ENCODE data around the gene FAM47E. TPM values are rescaled to one million over a fixed set of nuclear protein-coding genes. Genes with fewer than 3 reads are reported as not detected.

The FAM47E gene
- total RNA-seq, 2 donors from 2014 or later = 0.72 TPM; not detected in 1

- H3K4me1 Mint-ChIP-seq = peaks cover 41% of the 10 kb centered on the region
- DNase-seq = peak; percentile 60 to 73 (median 73)
- ATAC-seq = peak; percentile 78
- H3K27ac Mint-ChIP-seq = peak within 1 kb of the TSS; percentile 93
- H3K4me3 Mint-ChIP-seq = peak within 1 kb of the TSS; percentile 94
- no peaks in the 10 kb centered on the region for H3K36me3 Mint-ChIP-seq (ENCODE audit: low read depth)
- H3K27me3 Mint-ChIP-seq = no peaks in the 10 kb centered on the region
- H3K9me3 ChIP-seq (ENCODE audit: control insufficient read depth, low read length, poor library complexity, severe bottlenecking) = no peaks in the 10 kb centered on the region
These were observed 37.9 kb upstream of the FAM47E start, which contains the start of gene SCARB2 for GRCh38 chr4:76213415-76214176. SCARB2 (minus strand) TSS chr4:76213824; CDS start chr4:76213543, 281 bp downstream.

- DNase-seq = no peak
- H3K4me1 Mint-ChIP-seq = peaks cover 38% of the 10 kb centered on the region
These were observed 37.3 kb upstream of the FAM47E start for GRCh38 chr4:76214177-76214675.

GRCh38 chr4:76215077-76215476 is 36.4 kb upstream of the FAM47E start:
- no peak for ATAC-seq
- Mint-ChIP-seq H3K27me3 (no peaks in the 10 kb centered on the region), H3K36me3 (ENCODE audit: low read depth) (no peaks in the 10 kb centered on the region), H3K4me3 (peak overlapping the region; percentile 94), H3K4me1 (peaks cover 35% of the 10 kb centered on the region), H3K27ac (peak overlapping the region; percentile 93)
- no peak for DNase-seq
- no peaks in the 10 kb centered on the region for H3K9me3 ChIP-seq (ENCODE audit: control insufficient read depth, low read length, poor library complexity, severe bottlenecking)

More at GRCh38 chr4:76214177-76214675, 37.3 kb upstream of the FAM47E start:
- H3K9me3 ChIP-seq (ENCODE audit: control insufficient read depth, low read length, poor library complexity, severe bottlenecking) = no peaks in the 10 kb centered on the region
- Mint-ChIP-seq H3K4me3 (peak overlapping the region; percentile 94), H3K36me3 (ENCODE audit: low read depth) (no peaks in the 10 kb centered on the region), H3K27me3 (no peaks in the 10 kb centered on the region), H3K27ac (peak overlapping the region; percentile 93)
- no peak for ATAC-seq

GRCh38 chr4:76216524-76216923 is 35.0 kb upstream of the FAM47E start:
- peak overlapping the region; percentile 33 for H3K4me3 Mint-ChIP-seq
- DNase-seq (no peak), ATAC-seq (no peak)
- no peaks in the 10 kb centered on the region for H3K27me3 Mint-ChIP-seq
- no peaks in the 10 kb centered on the region for H3K9me3 ChIP-seq (ENCODE audit: control insufficient read depth, low read length, poor library complexity, severe bottlenecking)
- H3K4me1 Mint-ChIP-seq = peaks cover 27% of the 10 kb centered on the region
- H3K27ac Mint-ChIP-seq = no peak overlapping the region
- H3K36me3 Mint-ChIP-seq (ENCODE audit: low read depth) = no peaks in the 10 kb centered on the region

GRCh38 chr4:76216975-76217814 is 34.3 kb upstream of the FAM47E start:
- Mint-ChIP-seq H3K27me3 (no peaks in the 10 kb centered on the region), H3K4me3 (no peak overlapping the region), H3K27ac (no peak overlapping the region), H3K36me3 (ENCODE audit: low read depth) (no peaks in the 10 kb centered on the region), H3K4me1 (peaks cover 23% of the 10 kb centered on the region)
- DNase-seq (no peak), ATAC-seq (no peak)
- H3K9me3 ChIP-seq (ENCODE audit: control insufficient read depth, low read length, poor library complexity, severe bottlenecking) = no peaks in the 10 kb centered on the region

GRCh38 chr4:76219299-76220055 is 32.0 kb upstream of the FAM47E start:
- Mint-ChIP-seq H3K27me3 (no peaks in the 10 kb centered on the region), H3K27ac (no peak overlapping the region), H3K4me1 (peaks cover 12% of the 10 kb centered on the region), H3K4me3 (no peak overlapping the region), H3K36me3 (ENCODE audit: low read depth) (no peaks in the 10 kb centered on the region)
- ATAC-seq (no peak), DNase-seq (no peak)
- H3K9me3 ChIP-seq (ENCODE audit: control insufficient read depth, low read length, poor library complexity, severe bottlenecking) = no peaks in the 10 kb centered on the region

GRCh38 chr4:76224171-76224570 is 27.4 kb upstream of the FAM47E start:
- no peak for DNase-seq
- Mint-ChIP-seq H3K4me3 (no peak overlapping the region), H3K27me3 (peaks cover 6% of the 10 kb centered on the region), H3K36me3 (ENCODE audit: low read depth) (peaks cover 3% of the 10 kb centered on the region), H3K4me1 (peaks cover 3% of the 10 kb centered on the region), H3K27ac (no peak overlapping the region)
- ATAC-seq = no peak
- no peaks in the 10 kb centered on the region for H3K9me3 ChIP-seq (ENCODE audit: control insufficient read depth, low read length, poor library complexity, severe bottlenecking)

- H3K36me3 Mint-ChIP-seq (ENCODE audit: low read depth) = peaks cover 3% of the 10 kb centered on the region
- peaks cover 3% of the 10 kb centered on the region for H3K4me1 Mint-ChIP-seq
- peaks cover 6% of the 10 kb centered on the region for H3K27me3 Mint-ChIP-seq
- ATAC-seq (no peak), DNase-seq (no peak)
- no peak overlapping the region for H3K27ac Mint-ChIP-seq
- H3K4me3 Mint-ChIP-seq = no peak overlapping the region
- H3K9me3 ChIP-seq (ENCODE audit: control insufficient read depth, low read length, poor library complexity, severe bottlenecking) = peaks cover 6% of the 10 kb centered on the region
These were observed 25.1 kb upstream of the FAM47E start for GRCh38 chr4:76226418-76226817.

- no peak overlapping the region for H3K4me3 Mint-ChIP-seq
- ATAC-seq = no peak
- no peaks in the 10 kb centered on the region for H3K36me3 Mint-ChIP-seq (ENCODE audit: low read depth)
These were observed 18.8 kb upstream of the FAM47E start for GRCh38 chr4:76232681-76233080.

GRCh38 chr4:76233083-76233482 is 18.4 kb upstream of the FAM47E start:
- DNase-seq (no peak), ATAC-seq (no peak)
- H3K27ac Mint-ChIP-seq = no peak overlapping the region
- H3K9me3 ChIP-seq (ENCODE audit: control insufficient read depth, low read length, poor library complexity, severe bottlenecking) = peaks cover 6% of the 10 kb centered on the region
- H3K36me3 Mint-ChIP-seq (ENCODE audit: low read depth) = no peaks in the 10 kb centered on the region
- H3K4me1 Mint-ChIP-seq = no peaks in the 10 kb centered on the region
- H3K27me3 Mint-ChIP-seq = peaks cover 12% of the 10 kb centered on the region
- H3K4me3 Mint-ChIP-seq = no peak overlapping the region

More at GRCh38 chr4:76232681-76233080, 18.8 kb upstream of the FAM47E start:
- DNase-seq = no peak
- Mint-ChIP-seq H3K27ac (no peak overlapping the region), H3K27me3 (peaks cover 12% of the 10 kb centered on the region), H3K4me1 (no peaks in the 10 kb centered on the region)
- peaks cover 6% of the 10 kb centered on the region for H3K9me3 ChIP-seq (ENCODE audit: control insufficient read depth, low read length, poor library complexity, severe bottlenecking)

- ATAC-seq = no peak
- Mint-ChIP-seq H3K4me3 (no peak overlapping the region), H3K27me3 (peaks cover 12% of the 10 kb centered on the region), H3K36me3 (ENCODE audit: low read depth) (no peaks in the 10 kb centered on the region), H3K4me1 (no peaks in the 10 kb centered on the region), H3K27ac (no peak overlapping the region)
- no peak for DNase-seq
- peaks cover 6% of the 10 kb centered on the region for H3K9me3 ChIP-seq (ENCODE audit: control insufficient read depth, low read length, poor library complexity, severe bottlenecking)
These were observed 18.0 kb upstream of the FAM47E start for GRCh38 chr4:76233529-76233928.

GRCh38 chr4:76233967-76234678 is 17.4 kb upstream of the FAM47E start:
- Mint-ChIP-seq H3K4me3 (no peak overlapping the region), H3K27ac (no peak overlapping the region), H3K27me3 (peaks cover 12% of the 10 kb centered on the region), H3K4me1 (no peaks in the 10 kb centered on the region), H3K36me3 (ENCODE audit: low read depth) (no peaks in the 10 kb centered on the region)
- no peak for DNase-seq
- peaks cover 6% of the 10 kb centered on the region for H3K9me3 ChIP-seq (ENCODE audit: control insufficient read depth, low read length, poor library complexity, severe bottlenecking)
- no peak for ATAC-seq
